Putamen (tissue), 1 donor: ENCODE data around the gene RFX4.
A peak's percentile ranks its signal among the peaks of the same experiment; 100 is the strongest.

Source experiments
- DNase-seq: peaks from one replicate; pipeline ENCODE4 v3.0.0-alpha.2; 2016; ENCODE audit warnings: low spot score

Gene RFX4

DNA sequence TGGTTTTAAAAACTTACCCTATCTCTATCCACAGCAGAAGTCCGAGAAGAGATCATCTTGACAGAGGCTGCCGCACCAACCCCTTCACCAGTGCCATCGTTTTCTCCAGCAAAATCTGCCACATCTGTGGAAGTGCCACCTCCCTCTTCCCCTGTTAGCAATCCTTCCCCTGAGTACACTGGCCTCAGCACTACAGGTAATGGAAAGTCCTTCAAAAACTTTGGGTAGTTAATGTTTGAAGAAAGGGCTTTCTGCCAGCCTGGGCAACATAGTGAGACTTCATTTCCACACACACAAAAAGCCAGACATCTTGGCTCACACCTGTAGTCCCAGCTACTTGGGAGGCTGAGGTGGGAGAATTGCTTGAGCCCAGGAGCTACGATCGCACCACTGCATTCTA lies 150.1 kb downstream of the RFX4 start:
- DNase-seq: no peak

DNA sequence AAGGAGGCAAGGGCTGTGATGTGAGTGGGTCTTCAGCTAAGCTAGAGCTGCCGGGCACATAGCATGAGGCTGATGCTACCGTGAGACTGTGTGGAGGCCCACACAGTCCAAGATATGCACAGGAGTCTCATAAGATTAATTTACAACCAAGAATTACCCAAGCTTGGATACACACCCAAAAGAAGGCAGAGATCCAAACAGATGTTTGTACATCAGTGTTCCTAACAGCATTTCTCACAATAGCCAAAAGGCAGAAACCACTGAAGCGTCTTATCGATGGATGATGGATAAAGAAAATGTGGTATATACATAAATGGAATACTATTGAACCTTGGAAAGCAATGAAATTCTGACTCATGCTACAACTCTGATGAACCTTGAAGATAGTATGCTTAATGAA lies 150.9 kb downstream of the RFX4 start:
- no peak for DNase-seq

DNA sequence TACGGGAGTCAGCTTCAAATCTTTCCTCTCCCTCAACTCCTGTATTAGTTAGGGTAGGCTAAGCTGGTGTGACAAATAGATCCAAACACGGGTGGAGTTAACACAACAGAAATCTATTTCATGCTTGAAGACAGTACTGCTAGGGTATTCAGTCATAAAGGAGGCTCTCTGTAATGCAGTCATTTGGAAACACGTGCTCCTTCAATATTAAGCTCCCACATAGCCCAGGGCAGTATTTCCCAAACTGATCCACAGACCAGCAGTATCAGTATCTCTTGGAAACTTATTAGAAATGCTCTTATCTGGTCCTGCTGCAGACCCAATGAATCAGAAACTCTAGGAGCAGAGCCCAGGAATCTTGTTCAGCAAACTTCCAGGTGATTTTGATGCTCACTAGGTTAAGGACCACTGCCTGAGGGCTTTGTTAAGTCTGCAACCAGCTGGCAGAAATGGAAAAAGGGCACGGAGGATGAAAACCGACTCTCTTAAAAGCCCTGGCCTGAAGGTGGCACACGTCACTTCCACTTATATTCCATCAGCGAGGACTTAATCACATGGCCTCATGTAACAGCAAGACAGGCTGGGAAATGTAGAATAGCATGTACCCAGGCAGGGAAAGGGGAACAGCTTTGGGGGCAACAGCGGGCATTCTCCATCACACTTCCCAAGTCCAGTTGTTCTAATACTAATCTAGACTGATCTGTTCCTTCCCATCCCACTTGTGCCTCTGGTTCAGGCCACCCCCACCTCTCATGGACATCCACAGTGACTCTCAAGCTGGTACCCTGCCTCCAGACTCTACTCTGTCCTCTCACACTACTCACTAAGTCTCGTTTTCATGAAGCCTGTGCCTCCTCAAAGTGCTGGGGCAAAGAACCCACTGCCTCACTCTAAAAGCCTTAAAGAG lies 153.5 kb downstream of the RFX4 start:
- DNase-seq: no peak

DNA sequence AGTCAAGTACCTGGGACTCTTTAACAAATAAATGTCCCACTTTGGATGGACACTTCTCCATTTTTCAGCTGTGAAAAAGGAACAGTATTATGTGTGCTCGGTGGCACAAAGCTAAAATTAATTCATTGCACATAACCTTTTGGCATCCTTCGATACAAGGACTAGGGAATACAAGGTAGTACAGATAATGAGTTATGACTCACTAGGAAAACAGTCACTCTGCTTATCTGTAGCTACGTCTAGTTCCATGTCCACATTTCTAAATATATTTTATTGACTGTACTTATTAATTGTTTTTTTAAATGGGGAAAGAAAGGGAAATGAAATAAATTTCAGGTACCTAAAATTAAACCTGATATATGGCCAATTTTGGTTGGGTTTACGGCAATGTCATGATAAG lies 156.5 kb downstream of the RFX4 start:
- DNase-seq: no peak

DNA sequence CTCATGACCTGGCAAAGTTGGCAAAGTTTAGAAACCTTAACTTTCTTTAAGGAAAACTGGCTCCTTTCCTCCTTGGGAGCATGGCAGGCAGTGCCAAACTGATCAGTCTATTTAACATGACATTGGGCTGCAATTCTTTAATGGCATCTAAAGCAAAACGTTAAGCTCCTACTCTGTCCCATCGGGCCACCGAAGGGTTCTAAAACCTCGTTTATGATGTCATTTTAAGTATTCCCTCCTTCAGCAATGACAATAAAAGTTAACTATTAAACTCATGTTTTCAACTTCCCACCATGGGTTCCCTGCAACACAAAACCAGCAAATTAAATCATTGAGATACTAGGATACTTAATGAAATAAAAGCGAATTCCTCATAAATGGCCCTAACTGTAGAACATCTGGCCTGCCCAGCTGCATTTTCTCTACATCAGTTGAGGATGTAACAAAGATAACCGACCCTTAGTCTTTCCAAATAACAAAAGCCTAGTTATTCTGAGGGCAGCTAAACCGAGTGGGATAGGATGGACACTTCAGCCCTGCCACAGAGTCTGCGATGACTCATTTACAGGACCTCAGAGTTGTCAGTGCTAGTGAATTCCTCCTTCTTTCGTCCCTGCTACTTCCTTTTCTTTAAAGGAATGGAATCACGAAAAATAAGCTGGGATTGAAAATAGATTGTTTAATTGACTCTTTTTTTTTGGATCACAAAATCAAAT lies 157.2 kb downstream of the RFX4 start:
- no peak for DNase-seq

DNA sequence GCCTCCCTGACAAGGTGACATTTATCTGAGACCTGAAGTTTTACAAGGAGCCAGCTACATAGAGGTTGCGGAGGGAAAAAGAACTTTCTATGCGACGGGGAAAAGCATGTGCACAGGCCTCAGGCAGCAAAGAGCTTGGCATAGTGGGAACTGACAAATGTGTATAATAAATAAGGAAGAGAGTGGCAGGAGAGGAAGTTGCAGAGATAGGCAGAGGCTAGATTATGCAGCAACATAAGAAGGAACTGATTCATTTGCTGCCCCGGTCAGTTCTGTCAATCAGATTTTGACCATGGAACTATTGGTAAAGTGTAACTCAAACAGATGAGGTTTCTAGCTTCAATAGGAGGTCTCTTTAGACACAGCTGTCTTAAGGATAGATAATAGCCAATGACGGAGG lies 158.0 kb downstream of the RFX4 start:
- no peak for DNase-seq

DNA sequence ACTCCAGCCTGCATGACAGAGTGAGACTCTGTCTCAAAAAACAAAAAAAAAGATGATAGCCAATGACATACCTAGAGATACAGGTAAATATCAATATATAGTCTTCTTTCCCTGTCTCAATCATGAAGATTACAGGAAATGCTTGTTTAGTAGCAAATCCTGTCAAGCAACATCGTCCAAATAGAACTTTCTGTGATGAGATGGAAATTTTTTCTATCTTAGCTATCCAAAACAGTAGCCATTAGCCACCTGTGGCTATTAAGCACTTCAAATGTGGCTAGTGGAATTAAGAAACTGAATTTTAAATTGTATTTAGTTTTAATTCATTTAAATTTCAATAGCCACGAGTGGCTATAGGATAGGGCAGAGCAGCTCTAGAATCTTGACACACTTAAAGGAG lies 158.4 kb downstream of the RFX4 start:
- DNase-seq: no peak

DNA sequence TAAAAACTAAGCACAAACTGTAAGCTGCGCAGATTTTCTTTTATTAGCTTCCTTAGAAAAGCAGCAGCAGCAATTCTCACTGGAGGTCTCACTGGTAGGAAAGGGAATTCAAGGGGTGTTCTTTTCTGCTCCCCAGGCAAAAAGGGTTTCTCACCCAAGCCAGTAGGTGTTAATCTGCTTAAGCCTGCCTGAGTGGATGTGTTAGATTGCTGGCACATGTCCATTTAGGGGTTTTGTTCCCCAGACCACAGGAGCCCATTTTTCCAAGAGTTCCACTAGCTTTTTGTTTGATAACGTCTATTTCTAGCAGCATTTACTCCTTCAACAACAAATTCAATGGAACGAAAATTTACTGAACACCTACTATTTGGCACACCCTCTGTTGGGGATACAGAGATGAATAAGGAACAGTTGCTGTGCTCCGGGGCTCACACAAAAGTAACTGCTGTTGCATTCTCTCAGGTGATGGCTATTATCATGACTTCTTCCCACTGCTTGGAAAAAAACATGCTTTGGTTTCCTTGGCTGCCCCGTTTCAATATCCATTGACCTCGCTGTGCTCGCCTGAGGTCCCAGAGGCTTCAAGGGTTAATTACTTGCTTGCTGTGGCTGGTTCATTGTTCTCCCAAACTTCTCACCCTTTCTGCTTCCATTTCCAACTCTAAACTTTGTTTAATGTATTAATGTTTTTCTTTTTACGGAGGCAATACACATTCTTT lies 160.6 kb downstream of the RFX4 start:
- DNase-seq: no peak

DNA sequence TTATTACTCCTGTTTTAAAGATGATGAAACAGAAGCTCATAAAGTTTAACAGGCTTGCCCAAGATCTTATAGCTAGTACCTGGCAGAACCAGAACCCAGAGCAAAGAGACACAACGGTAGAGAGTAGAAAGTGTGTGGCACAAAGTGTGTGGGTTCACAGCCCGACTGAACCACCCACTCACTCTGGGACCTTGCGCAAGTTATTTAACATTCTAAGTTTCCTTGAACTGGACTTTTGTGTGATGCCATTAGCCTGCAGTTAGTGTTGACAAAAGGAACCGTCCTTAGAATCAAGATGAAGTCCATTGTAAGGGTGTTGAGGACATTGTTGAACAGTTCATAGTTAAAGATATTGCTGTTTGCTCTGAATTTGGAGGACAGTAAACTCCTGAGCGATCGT lies 161.8 kb downstream of the RFX4 start:
- no peak for DNase-seq

DNA sequence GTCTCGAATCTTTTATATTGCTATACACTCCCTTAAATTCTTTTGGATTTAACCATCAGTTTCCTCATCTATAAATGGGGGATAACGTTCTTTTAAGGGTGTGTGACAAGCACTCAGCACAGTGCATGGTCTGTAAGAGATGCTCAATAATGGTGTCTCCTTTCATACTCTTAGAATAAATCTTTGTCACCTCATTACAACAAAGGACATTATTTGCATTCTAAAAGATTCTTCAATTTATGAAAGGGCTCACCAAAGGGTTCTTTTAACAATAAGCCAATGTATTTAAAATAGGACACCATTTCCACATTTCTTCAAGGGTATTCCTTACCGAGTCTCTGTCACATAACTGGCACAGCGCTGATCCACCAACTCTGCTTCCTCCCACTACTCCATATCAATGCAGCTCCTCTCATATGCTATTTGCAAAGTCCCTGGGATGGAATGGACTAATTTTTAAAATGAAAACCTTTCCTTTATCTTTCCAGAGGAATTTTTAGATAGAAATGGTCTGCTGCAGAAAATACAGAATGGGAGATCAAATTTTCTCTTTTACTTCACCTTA lies 162.5 kb downstream of the RFX4 start:
- DNase-seq: no peak

DNA sequence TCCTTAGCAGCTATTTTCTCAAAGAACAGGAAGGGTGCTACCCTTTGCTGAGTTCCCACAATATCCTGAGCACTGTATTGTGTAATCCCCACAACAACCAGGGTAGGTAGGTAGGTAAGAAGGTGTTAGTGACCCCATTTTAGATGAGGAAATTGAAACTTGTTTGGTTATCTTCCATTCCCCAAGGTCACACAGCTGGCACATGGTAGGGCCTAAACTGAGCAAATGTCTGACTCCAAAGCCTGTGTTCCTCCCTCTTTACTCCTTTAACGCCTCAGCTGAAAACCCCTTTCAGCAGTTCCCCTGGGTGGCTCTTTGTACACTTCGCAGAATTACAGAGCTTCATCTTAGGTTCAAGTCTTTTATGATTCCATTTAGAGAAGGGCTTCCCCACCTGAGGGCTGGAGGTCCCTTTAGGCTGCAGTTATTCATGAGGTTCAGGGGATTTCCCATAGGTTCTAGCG lies 165.2 kb downstream of the RFX4 start:
- DNase-seq: no peak

DNA sequence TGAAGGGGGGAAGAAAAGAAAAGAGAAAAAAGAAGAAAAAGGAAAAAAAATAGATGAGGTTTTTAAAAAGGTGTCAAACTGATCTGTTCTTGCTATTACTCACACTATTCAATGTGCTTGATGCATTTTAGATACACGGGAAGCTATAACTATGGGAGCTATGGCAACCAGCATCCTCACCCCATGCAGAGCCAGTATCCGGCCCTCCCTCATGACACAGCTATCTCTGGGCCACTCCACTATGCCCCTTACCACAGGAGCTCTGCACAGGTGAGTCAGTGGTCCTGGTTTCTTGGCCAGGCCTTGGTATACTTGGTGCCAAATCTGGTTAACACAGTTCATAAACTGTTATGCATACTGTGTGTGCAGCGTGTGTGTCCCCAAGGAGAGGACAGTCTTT lies 167.7 kb downstream of the RFX4 start:
- DNase-seq: no peak

DNA sequence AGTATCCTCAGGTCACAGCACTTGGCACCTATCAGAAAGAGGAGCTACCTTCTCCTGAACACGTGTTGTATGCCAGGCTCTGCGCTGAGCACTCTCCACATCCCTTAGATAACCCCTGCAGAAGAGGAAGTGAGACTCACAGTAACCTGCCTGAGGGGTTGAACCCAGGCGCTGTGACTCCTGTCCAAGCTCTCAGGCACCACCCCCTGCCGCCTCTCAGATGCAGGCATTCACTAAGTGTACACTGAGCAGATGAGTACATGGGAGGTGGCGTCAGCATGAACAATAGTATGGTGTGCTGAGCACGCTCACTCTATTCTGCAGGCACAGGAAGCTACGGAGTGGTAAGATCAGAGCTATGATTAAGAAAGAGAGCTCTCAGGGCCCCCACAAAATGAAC lies 170.7 kb downstream of the RFX4 start:
- DNase-seq: no peak

DNA sequence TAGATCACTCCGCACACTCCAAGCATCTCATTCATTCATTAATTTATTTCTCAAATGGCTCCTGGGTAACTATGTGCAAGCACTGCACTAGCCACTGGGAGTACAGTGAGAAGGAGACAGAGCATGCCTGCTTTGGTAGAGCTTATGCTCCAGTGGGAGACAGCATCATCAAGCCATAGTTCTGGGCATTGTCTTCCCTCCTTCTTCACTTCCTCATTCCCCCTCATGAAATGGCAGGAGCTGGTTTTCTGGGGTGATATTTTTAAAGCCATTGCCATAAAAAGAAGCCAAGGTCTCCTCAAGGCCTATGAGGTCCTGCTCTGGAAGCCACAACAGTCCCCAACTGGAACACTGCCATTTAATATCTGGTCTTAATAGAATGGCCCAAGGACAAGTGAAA lies 171.5 kb downstream of the RFX4 start:
- no peak for DNase-seq

DNA sequence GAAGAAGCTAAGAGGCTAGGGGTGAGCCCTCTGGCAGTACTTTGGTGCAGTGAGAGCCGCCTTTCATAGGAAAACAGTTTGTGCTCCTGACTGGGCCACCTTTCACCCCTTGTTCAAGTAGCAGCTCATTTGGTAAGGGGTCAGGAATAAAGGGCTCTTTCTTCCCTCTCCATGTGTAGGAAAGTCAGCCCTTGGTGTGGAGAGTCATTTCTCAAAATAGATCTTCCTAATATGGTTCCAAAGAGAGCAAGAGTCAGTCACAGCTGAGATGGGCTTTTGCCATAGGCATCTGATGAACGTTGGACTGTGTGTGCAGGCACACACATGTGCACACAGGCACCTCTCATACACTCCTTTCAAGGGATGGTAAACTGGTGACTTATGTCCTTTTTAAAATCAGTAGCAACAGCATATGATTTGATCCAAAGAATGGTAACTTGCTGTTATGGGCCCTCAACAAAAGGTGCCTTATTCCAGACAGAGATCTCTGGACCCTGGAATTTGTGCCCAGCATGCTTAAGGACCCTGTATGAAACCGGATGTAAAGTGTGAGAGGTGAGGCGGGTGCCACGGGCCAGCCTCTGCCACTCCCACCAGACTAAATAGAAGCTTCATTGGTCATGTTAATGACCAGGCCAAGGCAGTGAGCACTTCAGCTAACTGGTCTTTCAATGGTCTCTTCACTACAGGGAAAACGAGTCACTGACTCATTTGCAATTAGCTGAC lies 175.0 kb downstream of the RFX4 start:
- DNase-seq: no peak

DNA sequence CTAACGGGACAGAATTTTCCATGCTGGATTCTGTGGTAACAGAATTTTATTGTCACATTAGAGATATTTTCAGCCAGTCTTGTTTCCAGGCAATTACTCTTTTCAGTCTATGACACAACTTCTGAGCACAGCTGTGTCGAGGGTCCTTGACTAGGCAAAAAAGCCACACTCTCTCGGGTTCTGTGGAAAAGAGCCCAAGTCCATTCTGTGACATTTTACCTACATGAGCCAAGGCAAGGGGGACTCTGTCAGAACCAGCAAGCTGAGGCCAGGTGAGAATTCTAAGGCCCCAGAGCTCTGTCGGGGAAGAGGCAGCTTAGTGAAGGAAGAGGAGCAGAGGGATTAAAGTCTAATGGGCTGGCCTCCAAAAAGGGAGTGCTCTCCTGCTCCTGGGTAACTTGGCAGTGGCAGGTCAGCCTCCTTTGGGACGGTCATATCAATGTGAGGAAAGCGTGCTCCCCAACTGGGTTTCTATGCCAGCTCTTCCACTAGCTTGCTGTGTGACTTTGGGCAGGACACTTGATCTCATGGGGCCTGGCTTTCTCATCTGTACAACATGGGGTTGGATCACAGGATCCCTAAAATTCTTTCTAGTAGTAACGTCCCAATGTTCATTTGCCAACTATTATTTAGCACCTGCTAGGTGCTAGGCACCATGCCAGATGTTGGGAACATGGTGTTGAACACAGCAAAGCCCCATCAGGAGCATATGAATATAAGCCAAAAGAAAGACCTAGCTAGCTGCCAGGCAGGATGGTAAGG lies 175.7 kb downstream of the RFX4 start:
- DNase-seq: no peak

DNA sequence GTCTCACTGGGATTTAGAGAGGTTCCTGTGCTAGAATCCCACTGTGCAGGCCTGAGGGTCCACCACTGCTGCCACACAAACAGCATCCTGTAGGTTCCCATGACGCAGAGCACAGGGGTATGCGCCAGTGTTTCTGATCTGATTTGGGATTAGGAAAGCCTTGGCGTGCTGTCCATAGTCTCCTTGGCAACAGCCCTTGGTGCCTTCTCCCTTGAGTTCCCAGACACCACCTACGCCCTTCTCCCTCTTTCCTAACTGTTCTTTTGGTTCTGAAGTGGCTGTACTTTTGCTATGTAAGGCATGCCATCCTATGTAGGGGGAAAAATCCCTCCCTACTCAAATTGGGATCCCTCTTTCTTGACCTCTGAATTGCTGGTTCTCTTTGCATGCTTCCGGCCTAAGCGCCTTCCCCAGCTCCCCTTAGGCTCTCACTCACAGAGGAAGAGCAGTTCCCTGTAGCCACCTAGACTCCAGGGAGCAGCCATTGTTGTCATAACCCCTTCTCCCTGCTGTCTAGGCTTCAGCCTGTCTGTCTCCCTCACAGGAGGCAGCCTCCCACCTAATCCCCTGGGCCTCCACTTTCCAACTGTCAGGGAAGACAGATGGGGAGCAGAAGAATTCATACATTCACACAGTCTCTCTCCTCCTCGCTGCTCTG lies 176.9 kb downstream of the RFX4 start:
- DNase-seq: no peak

DNA sequence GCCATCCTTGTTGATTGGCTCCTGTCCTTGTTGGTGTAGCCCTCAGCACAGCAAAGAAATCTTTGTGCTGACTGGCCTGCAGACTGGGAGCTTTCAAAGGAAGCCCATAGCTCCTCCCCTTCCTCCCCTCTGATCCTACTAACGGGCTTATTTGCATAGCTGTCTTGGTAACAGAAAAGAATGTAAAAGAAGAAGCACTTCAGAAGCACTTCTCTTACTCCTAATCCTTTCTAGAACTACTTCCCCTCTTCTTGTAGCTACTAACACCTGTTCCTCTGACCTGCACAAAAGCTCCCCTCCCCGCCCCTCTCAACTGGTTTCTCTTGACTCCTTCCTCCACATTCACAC lies 177.4 kb downstream of the RFX4 start:
- no peak for DNase-seq

DNA sequence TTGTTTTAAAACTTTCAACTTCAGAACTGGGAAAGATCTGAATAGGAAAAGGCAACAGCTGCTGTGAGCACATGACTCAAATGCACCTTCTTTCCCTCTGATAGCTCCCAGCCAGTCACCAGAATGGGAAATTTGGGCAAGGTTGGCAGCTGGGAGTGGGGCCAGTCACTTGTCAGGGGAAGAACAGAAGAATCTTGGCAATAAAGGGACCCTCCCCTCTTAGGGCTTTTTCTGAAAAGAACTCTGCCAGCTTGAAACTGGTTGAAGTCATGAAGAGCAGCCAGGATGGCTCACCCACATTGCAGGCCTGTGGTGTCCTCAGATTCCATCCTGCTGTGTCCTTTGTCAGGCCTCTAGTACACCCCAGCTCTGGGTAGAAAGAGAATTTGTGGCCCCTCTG lies 181.4 kb downstream of the RFX4 start:
- no peak for DNase-seq

DNA sequence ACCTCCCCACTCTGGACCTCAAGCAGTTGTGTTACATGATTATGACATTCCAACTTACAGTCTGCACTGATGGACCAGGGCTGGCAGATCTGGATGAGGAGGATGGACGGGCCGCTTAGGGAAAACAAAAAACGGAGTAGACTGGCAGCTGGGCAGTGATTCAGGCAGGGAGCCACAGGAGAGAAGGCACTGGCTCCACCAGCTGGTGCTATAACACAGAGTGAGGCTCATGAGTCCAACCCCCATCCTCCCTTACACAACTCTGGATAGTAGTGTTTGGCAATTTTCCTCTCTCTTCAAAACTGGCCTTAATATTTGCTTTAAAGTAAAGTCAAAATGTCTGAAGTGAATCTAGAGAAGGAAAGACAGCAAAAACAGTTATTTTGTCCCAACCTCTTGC lies 181.9 kb downstream of the RFX4 start:
- DNase-seq: no peak

DNA sequence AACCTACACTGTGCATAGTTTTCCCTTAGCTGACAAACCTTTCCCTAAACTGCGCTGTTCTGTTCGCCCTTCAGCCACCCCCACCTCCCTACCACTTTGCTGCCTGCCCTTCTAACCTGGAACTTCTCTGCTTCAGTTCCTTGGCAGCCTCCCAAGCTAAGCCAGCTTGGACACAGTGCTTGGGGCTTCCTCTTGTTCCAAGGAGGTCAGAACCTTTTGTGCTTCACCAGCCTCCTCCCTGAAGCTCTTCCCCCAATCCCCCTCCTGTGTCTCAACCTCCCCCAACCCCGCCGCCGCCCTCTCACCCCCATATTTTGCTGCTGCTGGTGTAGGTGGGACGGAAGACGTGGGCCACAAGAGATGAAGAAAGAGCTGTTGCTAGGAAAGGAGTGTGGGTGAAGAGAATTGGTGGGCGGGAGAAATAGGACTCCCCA lies 183.6 kb downstream of the RFX4 start:
- peak; percentile 82 for DNase-seq
